NCI-H2227 (cell line): Measurements from ENCODE around the gene INHBC.

Source experiments
- DNase-seq: peaks from one replicate; lab custom pipeline; 2025; ENCODE audit not compliant: unreplicated experiment; lab: John Stamatoyannopoulos, UW

Gene INHBC

GRCh38 chr12:57467212-57467874 lies 32.8 kb downstream of the INHBC start:
- no peak for DNase-seq

- no peak for DNase-seq
Observed at GRCh38 chr12:57467915-57468314, 33.3 kb downstream of the INHBC start.

GRCh38 chr12:57469296-57470164 lies 34.9 kb downstream of the INHBC start:
- DNase-seq = no peak

- DNase-seq = no peak
Observed at GRCh38 chr12:57470286-57470969, 35.8 kb downstream of the INHBC start.

GRCh38 chr12:57470970-57471656 lies 36.5 kb downstream of the INHBC start:
- DNase-seq = no peak

- DNase-seq = no peak
Observed at GRCh38 chr12:57471661-57472060, 37.1 kb downstream of the INHBC start.

- no peak for DNase-seq
Observed at GRCh38 chr12:57472391-57472790, 37.8 kb downstream of the INHBC start.

GRCh38 chr12:57473392-57473791 lies 38.8 kb downstream of the INHBC start:
- DNase-seq = no peak

GRCh38 chr12:57473886-57474285 lies 39.3 kb downstream of the INHBC start:
- no peak for DNase-seq

GRCh38 chr12:57474430-57474829 lies 39.8 kb downstream of the INHBC start:
- DNase-seq = no peak

- no peak for DNase-seq
Observed at GRCh38 chr12:57474862-57475261, 40.3 kb downstream of the INHBC start.

GRCh38 chr12:57475271-57476161 lies 40.9 kb downstream of the INHBC start:
- DNase-seq = peak; percentile 14

GRCh38 chr12:57476162-57476992 lies 41.8 kb downstream of the INHBC start:
- no peak for DNase-seq

- DNase-seq = no peak
Observed at GRCh38 chr12:57476993-57477709, 42.6 kb downstream of the INHBC start.

GRCh38 chr12:57477710-57478681 lies 43.4 kb downstream of the INHBC start:
- DNase-seq = no peak

- DNase-seq = no peak
Observed at GRCh38 chr12:57479043-57479375, 44.4 kb downstream of the INHBC start.

- no peak for DNase-seq
Observed at GRCh38 chr12:57479376-57480115, 45.0 kb downstream of the INHBC start, which contains the start of gene ARHGAP9. Gene ARHGAP9 (minus strand): TSS chr12:57479866. CDS start chr12:57479406, 460 bp downstream.
